Cardiac fibroblast (primary cell): Measurements from ENCODE around the gene OGFR.

Experiments
- DNase-seq, 2 donors: peaks; one replicate each; pipeline versions ENCODE4 v3.0.0 to v3.0.0-alpha.2; 2010; ENCODE audit warnings: low read depth in 2 of 2
- H3K4me3 ChIP-seq, 2 donors: replicated peaks in 1 of 2; 1 replicate in 1 of 2; 2 replicates in 1 of 2; pipeline ENCODE4 v1.5.1; 2011; ENCODE audit warnings: low read depth in 2 of 2, low read length in 2 of 2, mild to moderate bottlenecking in 2 of 2, moderate library complexity in 1 of 2
- CTCF ChIP-seq: IDR thresholded peaks from one replicate; pipeline ENCODE4 v1.5.1; 2011; ENCODE audit warnings: low read depth, mild to moderate bottlenecking, low read length, inconsistent platforms

Gene OGFR

GRCh38 chr20:62782893-62783278 lies 21.7 kb upstream of the OGFR start:
- peak; percentile 8 to 52 for DNase-seq
- H3K4me3 ChIP-seq, result no peak overlapping the region
- no peak for TF ChIP-seq CTCF

- no peak overlapping the region for H3K4me3 ChIP-seq
- no peak for TF ChIP-seq CTCF
- no peak for DNase-seq
Observed at GRCh38 chr20:62784497-62784896, 20.1 kb upstream of the OGFR start.

- no peak for DNase-seq
- TF ChIP-seq CTCF, result no peak
- H3K4me3 ChIP-seq, result no peak overlapping the region
Observed at GRCh38 chr20:62785393-62785792, 19.2 kb upstream of the OGFR start.

GRCh38 chr20:62786157-62786556 lies 18.5 kb upstream of the OGFR start:
- TF ChIP-seq CTCF, result no peak
- no peak for DNase-seq
- H3K4me3 ChIP-seq, result no peak overlapping the region

DNA sequence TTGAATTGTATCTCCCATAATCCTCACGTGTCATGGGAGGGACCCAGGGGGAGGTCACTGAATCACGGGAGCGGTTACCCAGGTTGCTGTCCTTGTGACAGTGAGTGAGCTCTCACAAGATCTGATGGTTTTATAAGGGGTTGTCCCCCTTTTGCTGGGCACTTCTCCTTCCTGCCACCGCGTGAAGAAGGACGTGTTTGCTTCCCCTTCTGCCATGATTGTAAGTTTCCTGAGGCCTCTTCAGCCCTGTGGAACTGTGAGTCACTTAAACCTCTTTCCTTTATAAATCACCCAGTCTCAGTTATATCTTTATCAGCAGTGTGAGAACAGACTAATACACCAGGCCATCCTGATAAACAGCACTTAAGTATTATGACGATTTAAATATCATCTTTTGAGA lies 17.3 kb upstream of the OGFR start:
- TF ChIP-seq CTCF, result no peak
- DNase-seq, result no peak
- no peak overlapping the region for H3K4me3 ChIP-seq

DNA sequence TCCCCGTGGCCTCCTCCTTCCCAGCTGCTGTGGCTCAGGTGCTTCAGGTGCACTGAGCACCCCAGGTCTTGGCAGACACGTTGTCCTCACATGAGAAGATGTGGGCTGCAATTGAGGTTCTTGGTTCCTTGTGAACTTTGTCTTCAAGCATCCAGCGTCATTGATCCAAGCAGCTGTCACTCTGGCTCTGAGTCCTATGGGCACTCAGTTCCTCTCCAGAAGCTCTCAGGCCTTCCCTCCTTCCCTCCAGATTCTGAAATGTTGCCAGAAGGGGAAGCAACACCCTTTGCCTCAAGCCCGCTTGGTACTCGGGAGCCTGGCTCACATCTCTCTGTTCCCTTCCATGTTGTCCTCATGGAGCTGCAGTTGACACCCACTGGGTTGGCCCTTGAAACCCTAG lies 16.8 kb upstream of the OGFR start:
- no peak for TF ChIP-seq CTCF
- DNase-seq, result no peak
- no peak overlapping the region for H3K4me3 ChIP-seq

- TF ChIP-seq CTCF, result no peak
- no peak overlapping the region for H3K4me3 ChIP-seq
- DNase-seq, result no peak
Observed at GRCh38 chr20:62788607-62789006, 16.0 kb upstream of the OGFR start.
